GM23248 (cell line): Measurements from ENCODE around the gene CACNA1C.

Experiments used
- EZH2 ChIP-seq: fragments of 200-600 bp; sonication (generic); IDR thresholded peaks from 2 replicates; pipeline ENCODE4 v1.6.1; 2018; ENCODE audit warnings: antibody characterized with exemption, mild to moderate bottlenecking; ENCODE audit not compliant: insufficient read depth, poor library complexity, severe bottlenecking
- EZH2phosphoT487 ChIP-seq: fragments of 200-600 bp; sonication (generic); IDR thresholded peaks from 2 replicates; pipeline ENCODE4 v1.6.1; 2018; ENCODE audit warnings: antibody characterized with exemption, moderate library complexity, mild to moderate bottlenecking, low read depth; ENCODE audit not compliant: insufficient read depth

DNA sequence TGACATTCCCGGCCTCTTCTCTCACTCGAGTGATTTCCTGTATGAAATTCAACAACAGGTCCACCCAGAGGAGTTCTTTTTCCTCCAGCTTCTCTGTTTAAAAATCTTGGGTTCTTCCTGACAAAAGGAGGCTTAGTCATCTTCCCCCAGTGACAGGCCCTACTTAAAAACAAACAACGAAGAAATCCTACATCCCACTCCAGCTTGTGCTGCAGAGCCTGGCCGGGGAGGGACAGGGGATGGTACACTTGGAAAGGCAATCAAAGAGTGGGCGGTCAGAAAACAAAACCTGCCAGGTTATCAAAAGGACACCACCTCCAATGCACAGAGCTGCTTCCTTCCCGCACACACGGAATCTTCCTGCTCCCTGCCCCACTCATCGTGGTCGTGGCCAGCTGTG is 101.3 kb downstream of the CACNA1C start:
- TF ChIP-seq EZH2: no peak
- no peak for TF ChIP-seq EZH2phosphoT487
